Right cardiac atrium (tissue), 5 donors: ENCODE data around the gene DCAF8L1. TPM values are rescaled to one million over a fixed set of nuclear protein-coding genes. Genes with fewer than 3 reads are reported as not detected.
"Not testable (repeated sequence)": the region's sequence is repeated elsewhere in the genome, so short reads cannot be mapped to it uniquely, and the experiment has no call there.

Experiments
- ATAC-seq, 2 donors: fragments of 200-7000 bp; cut with Tn5 transposase; one replicate each; pipeline versions ENCODE4 v1.8.0 to v1.9.1; 2020; ENCODE audit warnings: moderate library complexity in 2 of 2, mild to moderate bottlenecking in 1 of 2
- DNase-seq, 3 donors: peaks; one replicate each; pipeline ENCODE4 v3.0.0-alpha.2; 2020
- H3K27ac ChIP-seq: one replicate; pipeline ENCODE4 v1.5.1; 2013; ENCODE audit warnings: mild to moderate bottlenecking, low read length, control low read depth, moderate library complexity
- H3K27me3 ChIP-seq: one replicate; pipeline ENCODE4 v1.6.1; 2013; ENCODE audit not compliant: control insufficient read depth, insufficient read depth
- H3K4me1 ChIP-seq: one replicate; pipeline ENCODE4 v1.6.1; 2013; ENCODE audit warnings: low read length; ENCODE audit not compliant: control insufficient read depth, insufficient read depth
- H3K4me3 ChIP-seq: one replicate; pipeline ENCODE4 v1.5.1; 2013; ENCODE audit warnings: low read length, control low read depth
- H3K9me3 ChIP-seq: one replicate; pipeline ENCODE4 v1.6.1; 2013; ENCODE audit warnings: low read length; ENCODE audit not compliant: control insufficient read depth
- WGBS: extraction: QIAGEN DNeasy Blood & Tissue Kit; methylation state at CpG from one replicate; pipeline ENCODE4 v1.1.7; 2013; 5-methylcytosine and 5-hydroxymethylcytosine counted together
- intact Hi-C, 4 donors: fragments of 100-400 bp; cut with DNase I; formaldehyde crosslinking; loops; one replicate each; pipeline versions ENCODE4 v1.11.0 to v1.14.0; 2022 to 2023
- polyA plus RNA-seq: library from polyadenylated mRNA; stranded (reverse); fragments of 200-250 nt; gene quantifications from one replicate; pipeline ENCODE4 v1.2.3, GENCODE V29; 2013
- total RNA-seq, 4 donors: library from RNA; stranded (reverse); fragmentation: NEBNext Ultra II Directional; extraction: Animal tissue kit (Norgen Biotek cat#: 25700); gene quantifications; one replicate each; pipeline ENCODE4 v1.2.1, GENCODE V29; 2021
- donor health status: healthy with polysubstance abuse.
- donor health status: DM: no; HTN: yes; CAD: no.
- donor health status: DM: no; HTN: no; CAD: no.
- donor health status: DM: no; HTN: yes; CAD: no; lungs with severe emphysema.
- donor health status: DM: yes; HTN: yes; CAD: no.

DCAF8L1 gene
- total and polyA plus RNA-seq, 5 donors = not detected

GRCh38 chrX:27968878-27969277, 12.4 kb downstream of the DCAF8L1 start:
- H3K27me3 ChIP-seq = no peaks in the 10 kb centered on the region
- WGBS = 29% methylated on average over 2 of the region's 2 CpGs
- no peak overlapping the region for H3K4me3 ChIP-seq
- H3K4me1 ChIP-seq = no peaks in the 10 kb centered on the region
- ATAC-seq = no peak
- intact Hi-C loops = no loop called here
- no peak overlapping the region for H3K27ac ChIP-seq
- H3K9me3 ChIP-seq = no peaks in the 10 kb centered on the region
- DNase-seq = no peak

DNA sequence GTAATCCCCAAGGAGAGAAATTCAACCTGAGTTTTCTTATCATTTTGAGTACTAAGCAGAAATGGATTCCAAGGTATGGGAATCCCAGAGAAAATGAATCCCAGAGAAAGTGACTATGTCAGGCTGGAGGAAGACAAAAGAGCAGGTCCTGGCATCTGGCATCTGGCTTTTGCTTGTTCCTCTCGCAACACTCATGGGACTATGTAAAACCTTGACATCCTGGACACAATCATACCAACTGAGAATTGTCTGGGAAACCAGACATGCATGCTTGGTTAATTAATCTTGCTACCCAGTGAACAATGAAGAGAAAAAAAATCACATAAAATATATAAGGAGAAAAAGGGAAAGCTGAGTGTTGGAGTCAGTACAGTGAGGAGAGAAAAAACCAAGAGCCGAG, 12.9 kb downstream of the DCAF8L1 start:
- Histone ChIP-seq H3K9me3 (no peaks in the 10 kb centered on the region), H3K4me1 (no peaks in the 10 kb centered on the region), H3K27ac (no peak overlapping the region), H3K4me3 (no peak overlapping the region), H3K27me3 (no peaks in the 10 kb centered on the region)
- no peak for ATAC-seq
- WGBS = 73% methylated on average over 2 of the region's 2 CpGs
- DNase-seq = no peak
- intact Hi-C loops = no loop called here

DNA sequence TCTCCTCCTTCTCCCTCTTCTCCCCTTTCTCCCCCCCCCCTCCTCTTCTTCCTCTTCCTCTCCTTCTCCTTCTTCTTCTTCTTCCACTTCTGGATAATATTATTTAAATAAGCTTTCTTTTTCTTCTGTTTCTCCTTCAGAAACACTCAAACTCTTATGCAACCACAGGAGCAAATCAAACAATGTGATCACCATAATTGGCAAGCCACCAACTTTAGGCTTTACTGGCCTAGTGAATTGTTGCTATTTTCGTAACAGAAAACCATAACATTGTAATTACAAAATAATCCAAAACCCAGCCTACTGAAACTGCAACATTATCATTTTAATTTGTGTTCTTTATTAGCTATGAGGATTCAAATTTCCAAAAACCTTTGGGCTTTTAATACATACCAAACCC, 14.3 kb downstream of the DCAF8L1 start:
- 38% methylated on average over 1 of the region's 1 CpG for WGBS
- intact Hi-C loops = no loop called here
- DNase-seq (no peak), ATAC-seq (no peak)
- Histone ChIP-seq H3K9me3 (no peaks in the 10 kb centered on the region), H3K27me3 (no peaks in the 10 kb centered on the region), H3K4me3 (no peak overlapping the region), H3K27ac (no peak overlapping the region), H3K4me1 (no peaks in the 10 kb centered on the region)

DNA sequence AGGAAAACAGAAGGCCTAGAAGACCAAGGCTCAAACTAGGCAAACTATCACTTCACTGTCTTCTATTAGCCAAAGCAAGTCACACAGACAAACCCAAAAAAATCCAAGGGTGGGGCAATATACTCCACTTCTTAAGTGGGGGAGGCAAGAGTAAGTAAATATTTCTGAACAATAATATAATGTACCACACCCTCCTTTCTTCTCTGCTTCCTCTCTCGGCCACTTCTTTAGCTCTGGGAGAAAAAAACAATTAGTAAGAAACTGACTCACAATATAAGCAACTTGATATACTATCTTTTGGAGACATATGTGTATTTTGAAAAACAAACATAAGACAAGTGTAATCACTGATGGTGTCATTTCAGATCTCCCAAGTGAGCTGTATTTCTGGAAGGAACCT, 14.8 kb downstream of the DCAF8L1 start:
- ATAC-seq (no peak), DNase-seq (no peak)
- Histone ChIP-seq H3K9me3 (no peaks in the 10 kb centered on the region), H3K27ac (no peak overlapping the region), H3K4me1 (no peaks in the 10 kb centered on the region), H3K27me3 (no peaks in the 10 kb centered on the region), H3K4me3 (no peak overlapping the region)
- 48% methylated on average over 1 of the region's 1 CpG for WGBS
- intact Hi-C loops = no loop called here

GRCh38 chrX:27965348-27965747, 15.9 kb downstream of the DCAF8L1 start:
- WGBS = 93% methylated on average over 5 of the region's 5 CpGs

DNA sequence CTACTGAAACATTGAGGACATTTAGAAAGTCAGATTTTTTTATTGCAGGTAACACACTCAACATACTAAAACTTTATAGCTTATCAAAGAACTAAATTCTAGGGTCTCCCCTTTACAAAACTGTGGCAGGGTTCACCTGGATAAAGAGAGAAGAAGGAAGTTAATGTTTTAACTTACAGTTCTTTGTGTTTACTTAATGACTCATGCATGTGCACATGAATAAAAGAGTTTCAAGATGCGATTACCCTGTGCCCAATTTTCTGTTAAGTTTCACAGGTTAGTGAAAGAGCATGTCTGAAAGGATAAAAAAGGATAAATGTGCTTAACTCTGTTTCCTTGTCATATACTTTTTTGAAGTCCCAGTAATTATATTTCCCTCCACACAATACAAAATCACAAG, 16.8 kb downstream of the DCAF8L1 start:
- Histone ChIP-seq H3K9me3 (no peaks in the 10 kb centered on the region), H3K4me3 (no peak overlapping the region), H3K27ac (no peak overlapping the region), H3K27me3 (no peaks in the 10 kb centered on the region), H3K4me1 (no peaks in the 10 kb centered on the region)
- intact Hi-C loops = no loop called here
- WGBS = 81% methylated on average over 1 of the region's 1 CpG
- no peak for ATAC-seq
- no peak for DNase-seq

More at GRCh38 chrX:27965348-27965747, 15.9 kb downstream of the DCAF8L1 start:
- ATAC-seq, H3K9me3 ChIP-seq, H3K4me1 ChIP-seq, intact Hi-C loops, H3K27ac ChIP-seq, H3K27me3 ChIP-seq, DNase-seq, H3K4me3 ChIP-seq: not testable (repeated sequence)

GRCh38 chrX:27960410-27960809, 20.8 kb downstream of the DCAF8L1 start:
- H3K27me3 ChIP-seq, H3K9me3 ChIP-seq, H3K27ac ChIP-seq, DNase-seq, H3K4me3 ChIP-seq, intact Hi-C loops, ATAC-seq, H3K4me1 ChIP-seq: not testable (repeated sequence)
- WGBS = 96% methylated on average over 5 of the region's 5 CpGs

- H3K27me3 ChIP-seq = no peaks in the 10 kb centered on the region
- no peaks in the 10 kb centered on the region for H3K9me3 ChIP-seq
- H3K27ac ChIP-seq = no peak overlapping the region
- no peaks in the 10 kb centered on the region for H3K4me1 ChIP-seq
- WGBS = 48% methylated on average over 1 of the region's 1 CpG
- intact Hi-C loops = no loop called here
- no peak for ATAC-seq
- no peak for DNase-seq
- H3K4me3 ChIP-seq = no peak overlapping the region
Measured at GRCh38 chrX:27953171-27953570, 28.1 kb downstream of the DCAF8L1 start.

- H3K27ac ChIP-seq = no peak overlapping the region
- H3K4me3 ChIP-seq = no peak overlapping the region
- intact Hi-C loops = no loop called here
- WGBS = 68% methylated on average over 4 of the region's 4 CpGs
- ATAC-seq = no peak
- no peaks in the 10 kb centered on the region for H3K27me3 ChIP-seq
- no peaks in the 10 kb centered on the region for H3K9me3 ChIP-seq
- DNase-seq = no peak
- H3K4me1 ChIP-seq = no peaks in the 10 kb centered on the region
Measured at GRCh38 chrX:27933361-27933760, 47.9 kb downstream of the DCAF8L1 start.

Other genes starting within 250 kb of the DCAF8L1 start
- not detected for gene MAGEB10, start 173.5 kb downstream of the DCAF8L1 start, total RNA-seq
- gene MAGEB10, start 173.5 kb downstream of the DCAF8L1 start, polyA plus RNA-seq = not detected